H1 (cell line): ENCODE data around the gene FBLN5. TPM values are rescaled to one million over a fixed set of nuclear protein-coding genes. Genes with fewer than 3 reads are reported as not detected.
A peak's percentile ranks its signal among the peaks of the same experiment; 100 is the strongest.

Source experiments
- CTCF ChIA-PET: fragments of 300-600 bp; sonication (Branson Sonifier 250); formaldehyde crosslinking; loops from one replicate; lab custom pipeline; 2021; ENCODE audit not compliant: partially characterized antibody; lab: Charles Lee
- POLR2A ChIA-PET: fragments of 300-600 bp; sonication (Branson Sonifier 250); formaldehyde crosslinking; loops from one replicate; lab custom pipeline; 2021; ENCODE audit warnings: inconsistent platforms; ENCODE audit not compliant: partially characterized antibody; lab: Charles Lee
- DNase-seq, 2 experiments: peaks; one replicate each; pipeline versions ENCODE4 v3.0.0 to v3.0.0-alpha.2; 2010 to 2022; ENCODE audit warnings: low spot score in 2 of 2, low read depth in 1 of 2, mixed read lengths in 1 of 2
- FAIRE-seq: peaks from 2 replicates; lab custom pipeline; 2011; peaks lifted over from hg19 to GRCh38; lab: Jason Lieb, UNC
- H2AFZ ChIP-seq: 2 replicates; pipeline ENCODE4 v1.8.1; 2012; ENCODE audit warnings: low read length, inconsistent platforms
- H2AK5ac ChIP-seq: 2 replicates; pipeline ENCODE4 v1.6.1; 2013; ENCODE audit warnings: low read depth, low read length
- H2BK120ac ChIP-seq: replicated peaks from 2 replicates; pipeline ENCODE3; 2013; ENCODE audit warnings: low read depth, low read length, inconsistent platforms
- H2BK12ac ChIP-seq: 2 replicates; pipeline ENCODE4 v1.6.1; 2013; ENCODE audit warnings: low read depth, low read length
- H2BK15ac ChIP-seq: 2 replicates; pipeline ENCODE4 v1.6.1; 2013; ENCODE audit warnings: low read length
- H2BK20ac ChIP-seq: 2 replicates; pipeline ENCODE4 v1.6.1; 2013; ENCODE audit warnings: low read length
- H2BK5ac ChIP-seq: 2 replicates; pipeline ENCODE4 v1.6.1; 2013; ENCODE audit warnings: low read depth, low read length
- H3K14ac ChIP-seq: 2 replicates; pipeline ENCODE4 v1.6.1; 2013; ENCODE audit warnings: inconsistent platforms; ENCODE audit not compliant: insufficient read length
- H3K18ac ChIP-seq: 2 replicates; pipeline ENCODE4 v1.6.1; 2013; ENCODE audit warnings: low read length; ENCODE audit errors: extremely low read depth
- H3K23ac ChIP-seq: 2 replicates; pipeline ENCODE4 v1.6.1; 2013; ENCODE audit warnings: inconsistent platforms; ENCODE audit not compliant: insufficient read length
- H3K23me2 ChIP-seq: 2 replicates; pipeline ENCODE4 v1.6.1; 2013; ENCODE audit warnings: low read depth, low read length
- H3K27ac ChIP-seq: 2 replicates; pipeline ENCODE4 v1.6.1; 2011; ENCODE audit warnings: low read depth, low read length, inconsistent platforms
- H3K27me3 ChIP-seq, 4 experiments: replicated peaks in 1 of 4; 1 replicate in 1 of 4; 2 replicates in 3 of 4; pipeline versions ENCODE4 v1.6.1 to v1.8.1; 2011 to 2013; ENCODE audit warnings: low read length in 3 of 4, mild to moderate bottlenecking in 3 of 4, inconsistent platforms in 2 of 4, mixed read lengths in 2 of 4, moderate library complexity in 1 of 4; ENCODE audit not compliant: control insufficient read depth in 3 of 4, insufficient read depth in 3 of 4; ENCODE audit errors: extremely low read depth in 1 of 4
- H3K36me3 ChIP-seq, 4 experiments: 2 replicates each; pipeline versions ENCODE4 v1.6.1 to v1.8.1; 2011 to 2013; ENCODE audit warnings: mild to moderate bottlenecking in 4 of 4, low read length in 3 of 4, moderate library complexity in 2 of 4, control low read depth in 1 of 4, inconsistent platforms in 1 of 4; ENCODE audit not compliant: insufficient read depth in 4 of 4, control insufficient read depth in 2 of 4
- H3K4ac ChIP-seq: replicated peaks from 2 replicates; pipeline ENCODE3; 2013; ENCODE audit warnings: low read length, low read depth, mixed read lengths, inconsistent platforms; ENCODE audit not compliant: insufficient read length
- H3K4me1 ChIP-seq, 4 experiments: replicated peaks in 1 of 4; 1 replicate in 1 of 4; 2 replicates in 3 of 4; pipeline versions ENCODE4 v1.6.1 to v1.8.1; 2011 to 2013; ENCODE audit warnings: low read length in 3 of 4, inconsistent platforms in 2 of 4, mixed read lengths in 1 of 4; ENCODE audit not compliant: insufficient read depth in 4 of 4, control insufficient read depth in 3 of 4
- H3K4me2 ChIP-seq, 2 experiments: 2 replicates each; pipeline versions ENCODE4 v1.6.1 to v1.8.1; 2011 to 2013; ENCODE audit warnings: low read depth in 2 of 2, low read length in 2 of 2, control low read depth in 1 of 2, inconsistent platforms in 1 of 2, mild to moderate bottlenecking in 1 of 2; ENCODE audit not compliant: insufficient read depth in 1 of 2
- H3K4me3 ChIP-seq, 4 experiments: fragments of 200-600, 300-600 bp in 1 of 4; sonication (generic), shearing (Covaris generic), sonication (Bioruptor Twin) in 1 of 4; 2 replicates each; pipeline versions ENCODE4 v1.5.1 to v1.8.1; 2011 to 2016; ENCODE audit warnings: low read length in 4 of 4, low read depth in 3 of 4, control low read depth in 2 of 4, inconsistent platforms in 2 of 4, mild to moderate bottlenecking in 2 of 4, mixed read lengths in 1 of 4, moderate library complexity in 1 of 4; ENCODE audit not compliant: insufficient read depth in 2 of 4; ENCODE audit errors: extremely low read depth in 1 of 4
- H3K56ac ChIP-seq: replicated peaks from 2 replicates; pipeline ENCODE3; 2013; ENCODE audit warnings: low read depth, mild to moderate bottlenecking, mixed read lengths, low read length, inconsistent platforms; ENCODE audit not compliant: insufficient read length
- H3K79me1 ChIP-seq: 2 replicates; pipeline ENCODE4 v1.6.1; 2013; ENCODE audit warnings: low read depth, low read length, control low read depth
- H3K79me2 ChIP-seq, 2 experiments: 2 replicates each; pipeline versions ENCODE4 v1.6.1 to v1.8.1; 2012 to 2013; ENCODE audit warnings: low read length in 2 of 2, mild to moderate bottlenecking in 2 of 2, inconsistent platforms in 1 of 2; ENCODE audit not compliant: insufficient read depth in 2 of 2, control insufficient read depth in 1 of 2
- H3K9ac ChIP-seq, 4 experiments: replicated peaks in 1 of 4; 1 replicate in 1 of 4; 2 replicates in 3 of 4; pipeline versions ENCODE4 v1.6.1 to v1.8.1; 2011 to 2013; ENCODE audit warnings: low read depth in 3 of 4, low read length in 3 of 4, control low read depth in 2 of 4, mild to moderate bottlenecking in 2 of 4, moderate library complexity in 2 of 4, inconsistent platforms in 1 of 4; ENCODE audit errors: extremely low read depth in 1 of 4
- H3K9me3 ChIP-seq, 2 experiments: 2 replicates each; pipeline versions ENCODE4 v1.6.1 to v1.8.1; 2012 to 2013; ENCODE audit warnings: mild to moderate bottlenecking in 2 of 2, moderate library complexity in 2 of 2, control low read depth in 1 of 2, inconsistent platforms in 1 of 2, low read depth in 1 of 2, low read length in 1 of 2, mixed read lengths in 1 of 2; ENCODE audit not compliant: insufficient read depth in 2 of 2
- H4K20me1 ChIP-seq, 2 experiments: replicated peaks in 1 of 2; 2 replicates each; pipeline versions ENCODE3 to v1.8.1; 2011 to 2013; ENCODE audit warnings: inconsistent platforms in 2 of 2, low read length in 2 of 2, mild to moderate bottlenecking in 1 of 2; ENCODE audit not compliant: insufficient read depth in 2 of 2, control insufficient read depth in 1 of 2
- H4K5ac ChIP-seq: 2 replicates; pipeline ENCODE4 v1.6.1; 2013; ENCODE audit warnings: low read length, low read depth, mixed read lengths, inconsistent platforms; ENCODE audit not compliant: insufficient read length
- H4K8ac ChIP-seq: 2 replicates; pipeline ENCODE4 v1.8.0; 2013; ENCODE audit warnings: mild to moderate bottlenecking, moderate library complexity, low read length, inconsistent platforms; ENCODE audit not compliant: insufficient read depth; ENCODE audit errors: extremely low read depth
- H4K91ac ChIP-seq: replicated peaks from 2 replicates; pipeline ENCODE3; 2013; ENCODE audit warnings: low read length, mixed read lengths, inconsistent platforms; ENCODE audit not compliant: insufficient read length
- BACH1 ChIP-seq: IDR thresholded peaks from 2 replicates; pipeline ENCODE4 v1.6.1; 2012; ENCODE audit warnings: low read length, improper control_type of control experiment
- CBX8 ChIP-seq: fragments of 300-800, 300-1000 bp; sonication (generic); IDR thresholded peaks from 2 replicates; pipeline ENCODE4 v1.7.1; 2016; ENCODE audit warnings: low read depth, low read length, borderline replicate concordance
- CTBP2 ChIP-seq: IDR thresholded peaks from 2 replicates; pipeline ENCODE4 v1.7.0; 2011; ENCODE audit warnings: borderline replicate concordance, mild to moderate bottlenecking, moderate library complexity, mixed read lengths, low read length; ENCODE audit not compliant: insufficient read depth, insufficient read length
- EZH2 ChIP-seq: fragments of 200-600 bp; sonication (generic); IDR thresholded peaks from 2 replicates; pipeline ENCODE4 v1.7.1; 2012; ENCODE audit warnings: low read depth, mild to moderate bottlenecking, moderate library complexity, low read length, inconsistent platforms; ENCODE audit not compliant: severe bottlenecking
- KDM4A ChIP-seq: IDR thresholded peaks from one replicate; pipeline ENCODE4 v1.7.1; 2012; ENCODE audit warnings: low read depth, mild to moderate bottlenecking, moderate library complexity, low read length, inconsistent platforms; ENCODE audit not compliant: severe bottlenecking
- PHF8 ChIP-seq: fragments of 200-600 bp; sonication (generic); conservative IDR thresholded peaks from 2 replicates; pipeline ENCODE4 v1.7.1; 2012; ENCODE audit warnings: low read depth, mild to moderate bottlenecking, inconsistent platforms, low read length, moderate library complexity
- RBBP5 ChIP-seq: IDR thresholded peaks from 2 replicates; pipeline ENCODE4 v1.7.1; 2012; ENCODE audit warnings: low read depth, mild to moderate bottlenecking, inconsistent platforms, low read length, moderate library complexity, borderline replicate concordance
- SAP30 ChIP-seq: fragments of 300-600 bp; sonication (generic); IDR thresholded peaks from 2 replicates; pipeline ENCODE4 v1.7.1; 2012; ENCODE audit warnings: low read length, moderate library complexity, mild to moderate bottlenecking, inconsistent platforms; ENCODE audit not compliant: insufficient read depth, insufficient replicate concordance
- TCF12 ChIP-seq: IDR thresholded peaks from 2 replicates; pipeline ENCODE4 v1.6.1; 2011; ENCODE audit warnings: low read depth, mild to moderate bottlenecking, low read length
- WGBS, 2 experiments: shearing (Covaris generic) in 1 of 2; methylation state at CpG; one replicate each; pipeline versions ENCODE4 v1.1.6 to v1.1.7; 2013 to 2015; ENCODE audit warnings: low lambda C conversion rate in 2 of 2, mixed read lengths in 2 of 2, inconsistent platforms in 1 of 2, low coverage in 1 of 2, missing lambda C conversion rate in 1 of 2; ENCODE audit not compliant: insufficient replicate concordance in 2 of 2, insufficient coverage in 1 of 2, insufficient read length in 1 of 2; ENCODE audit errors: extremely low coverage in 1 of 2, missing lambda C conversion rate in 1 of 2; 5-methylcytosine and 5-hydroxymethylcytosine counted together
- polyA plus RNA-seq, 7 experiments: library from polyadenylated mRNA; depleted of rRNA in 3 of 7; stranded (reverse) in 5 of 7; unstranded in 2 of 7; fragments of >200 nt in 5 of 7; fragments of 200-250 nt in 2 of 7; gene quantifications; 1 replicate in 5 of 7; 2 replicates in 1 of 7; 4 replicates in 1 of 7; pipeline versions ENCODE4 v1.2.1 to v1.2.3, GENCODE V29; 2011 to 2013; ENCODE audit warnings: missing spikeins in 2 of 7, mixed read lengths in 2 of 7
- total RNA-seq: library from RNA; stranded (reverse); fragmentation: NEBNext Ultra II Directional; extraction: Animal tissue kit (Norgen Biotek cat#: 25700); gene quantifications from 2 replicates; pipeline ENCODE4 v1.2.1, GENCODE V29; 2021

FBLN5 gene
- total and polyA plus RNA-seq, 2 of the 8 experiments (the other 6 are each of a cell fraction or from before 2014, with no cell fraction given) = 0.88 to 3.5 TPM

DNA sequence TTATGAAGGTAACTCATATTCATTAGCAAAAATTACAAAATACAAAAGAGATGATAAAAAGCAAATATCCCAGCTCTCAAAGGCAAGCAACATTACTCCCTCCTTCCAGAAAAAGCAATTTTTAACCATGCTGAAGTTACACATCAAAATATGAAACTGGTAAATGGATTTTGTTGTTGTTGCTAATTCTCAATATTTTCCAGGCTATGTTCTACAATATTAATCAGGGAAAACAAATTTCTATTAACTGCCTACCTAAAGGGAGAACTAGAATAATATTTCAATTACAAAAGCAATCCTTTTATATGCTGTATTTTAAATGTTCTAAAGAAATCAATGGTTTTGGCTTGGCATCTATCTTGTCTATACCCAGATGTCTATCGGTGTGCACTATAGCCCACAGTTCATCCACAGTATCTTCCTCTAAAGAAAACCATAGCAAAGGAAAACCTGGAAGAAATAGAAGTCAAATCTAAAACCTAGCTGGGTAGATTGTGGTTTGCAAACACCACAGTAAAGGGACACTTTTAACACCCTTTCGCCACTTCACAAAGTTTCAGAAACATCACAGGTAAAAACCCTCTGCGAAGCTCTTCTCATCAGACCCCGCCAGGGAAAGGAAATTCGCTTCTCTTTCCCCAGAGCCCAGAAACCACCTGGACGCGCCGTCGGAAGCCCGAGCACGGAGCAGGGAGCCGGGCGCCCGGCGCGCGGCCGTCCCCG is 112.1 kb downstream of the FBLN5 start:
- Histone ChIP-seq H3K79me1 (no peaks in the 10 kb centered on the region), H3K56ac (no peak overlapping the region), H4K20me1 (no peaks in the 10 kb centered on the region), H3K18ac (no peak overlapping the region), H2AFZ (0 out of 2 replicates have a peak overlapping the region, but pooled peaks have one; percentile 16), H3K9me3 (no peaks in the 10 kb centered on the region), H2AK5ac (no peak overlapping the region), H3K23me2 (peaks cover 2% of the 10 kb centered on the region; the same call in 1 of the 2 replicates), H2BK120ac (no peak overlapping the region), H3K4me3 (peak overlapping the region; percentile 61 to 91 (median 73)), H2BK15ac (no peak overlapping the region), H4K8ac (no peak overlapping the region), H3K4me2 (peak overlapping the region; percentile 62 to 67), H3K27me3 (no peaks in the 10 kb centered on the region), H3K9ac (peak overlapping the region in 2 of 4 experiments; percentile 14 to 25; a peak in 2 of 7 replicates), H3K23ac (no peak overlapping the region), H3K4ac (no peak overlapping the region), H2BK20ac (no peak overlapping the region), H4K91ac (no peak overlapping the region), H3K79me2 (peaks cover 0 to 41% of the 10 kb centered on the region in 2 experiments; a peak in 2 of 4 replicates), H4K5ac (no peak overlapping the region), H2BK12ac (no peak overlapping the region), H3K4me1 (peaks cover 0 to 5% (median 3%) of the 10 kb centered on the region in 4 experiments; a peak in 3 of 7 replicates), H2BK5ac (no peak overlapping the region), H3K14ac (no peak overlapping the region), H3K36me3 (no peaks in the 10 kb centered on the region), H3K27ac (no peak overlapping the region)
- DNase-seq = no peak
- ChIA-PET POLR2A (interaction anchor here (0.6 to 1.5 kb wide), 4 partner anchors 11 to 325 kb away, joined by 3 to 5 read pairs (median 4); partner anchors contain the start of gene PPP4R3A), CTCF (interaction anchor here (1.9 kb wide), 1 partner anchor 34 kb away, joined by 4 read pairs; no protein-coding TSS in a partner anchor)
- WGBS, 2 experiments = 6% methylated on average over 18 of the region's 19 CpGs; no CpG with 5 or more reads in 1 of the 2 experiments
- no peak for FAIRE-seq
- TF ChIP-seq RBBP5 (no peak), PHF8 (no peak), EZH2 (no peak), SAP30 (no peak), TCF12 (no peak), KDM4A (no peak), CTBP2 (no peak), BACH1 (no peak), CBX8 (no peak)
